GM19043 (cell line): ENCODE results near the gene CACNA1D.

Experiments
- ATAC-seq: cut with Tn5 transposase; IDR thresholded peaks from one replicate; pipeline ENCODE4 v1.9.1; 2021; ENCODE audit warnings: low read depth; ENCODE audit not compliant: unreplicated experiment

Gene CACNA1D

GRCh38 chr3:53524566-53524965 is 30.2 kb downstream of the CACNA1D start:
- no peak for ATAC-seq

- no peak for ATAC-seq
Measured at GRCh38 chr3:53525765-53526703, 31.6 kb downstream of the CACNA1D start.

- ATAC-seq, result no peak
Measured at GRCh38 chr3:53526704-53527055, 32.3 kb downstream of the CACNA1D start.

GRCh38 chr3:53530205-53530604 is 35.8 kb downstream of the CACNA1D start:
- ATAC-seq, result no peak

- no peak for ATAC-seq
Measured at GRCh38 chr3:53531749-53532148, 37.3 kb downstream of the CACNA1D start.

GRCh38 chr3:53533472-53533871 is 39.1 kb downstream of the CACNA1D start:
- ATAC-seq, result no peak

- no peak for ATAC-seq
Measured at GRCh38 chr3:53534216-53534615, 39.8 kb downstream of the CACNA1D start.

- ATAC-seq, result no peak
Measured at GRCh38 chr3:53534676-53535400, 40.4 kb downstream of the CACNA1D start.

- ATAC-seq, result no peak
Measured at GRCh38 chr3:53536282-53536681, 41.9 kb downstream of the CACNA1D start.

GRCh38 chr3:53544357-53544756 is 49.9 kb downstream of the CACNA1D start:
- no peak for ATAC-seq

GRCh38 chr3:53545310-53545995 is 51.0 kb downstream of the CACNA1D start:
- no peak for ATAC-seq

- ATAC-seq, result no peak
Measured at GRCh38 chr3:53545996-53546359, 51.6 kb downstream of the CACNA1D start.

- no peak for ATAC-seq
Measured at GRCh38 chr3:53547327-53547726, 52.9 kb downstream of the CACNA1D start.

- no peak for ATAC-seq
Measured at GRCh38 chr3:53550005-53550620, 55.7 kb downstream of the CACNA1D start.

GRCh38 chr3:53551324-53551723 is 56.9 kb downstream of the CACNA1D start:
- no peak for ATAC-seq

- no peak for ATAC-seq
Measured at GRCh38 chr3:53552730-53553129, 58.3 kb downstream of the CACNA1D start.

- ATAC-seq, result no peak
Measured at GRCh38 chr3:53553200-53553599, 58.8 kb downstream of the CACNA1D start.

GRCh38 chr3:53554559-53555067 is 60.2 kb downstream of the CACNA1D start:
- peak; percentile 82 for ATAC-seq

- ATAC-seq, result peak; percentile 69
Measured at GRCh38 chr3:53555068-53555588, 60.7 kb downstream of the CACNA1D start.

GRCh38 chr3:53566461-53567145 is 72.2 kb downstream of the CACNA1D start:
- ATAC-seq, result no peak
